RCC 7860 (cell line): ENCODE data around the gene CXCR5.

ENCODE experiments used
- DNase-seq: peaks from one replicate; pipeline ENCODE4 v3.0.0-alpha.2; 2015; ENCODE audit warnings: low spot score
- FAIRE-seq: peaks from 2 replicates; lab custom pipeline; 2012; peaks lifted over from hg19 to GRCh38; lab: Jason Lieb, UNC

CXCR5 gene

GRCh38 chr11:118873804-118874203 is 9.9 kb upstream of the CXCR5 start:
- no peak for DNase-seq
- no peak for FAIRE-seq

DNA sequence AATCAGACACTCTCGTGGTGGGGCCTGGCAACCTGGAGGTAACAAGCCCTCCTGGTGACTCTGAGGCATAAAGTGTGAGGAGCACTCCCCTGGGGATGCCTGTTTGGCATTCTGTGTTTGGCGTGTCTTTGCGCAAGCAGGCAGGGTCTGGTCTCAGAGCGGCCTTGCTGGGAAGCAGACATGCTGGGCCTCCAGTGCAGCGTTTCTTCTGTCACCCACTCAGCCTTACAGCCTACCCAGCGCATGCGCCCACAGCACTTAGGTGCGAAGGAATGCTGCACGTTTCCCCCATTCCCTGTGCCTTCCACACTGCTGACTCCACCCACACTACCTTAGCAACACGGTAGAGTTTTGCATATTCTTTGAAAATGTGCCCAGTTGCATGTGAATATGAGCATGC is 7.4 kb upstream of the CXCR5 start:
- DNase-seq (no peak), FAIRE-seq (no peak)

GRCh38 chr11:118877487-118878162 is 6.1 kb upstream of the CXCR5 start:
- DNase-seq: no peak
- FAIRE-seq: no peak

GRCh38 chr11:118878163-118878563 is 5.5 kb upstream of the CXCR5 start:
- FAIRE-seq (no peak), DNase-seq (no peak)

GRCh38 chr11:118881228-118881627 is 2.5 kb upstream of the CXCR5 start:
- no peak for FAIRE-seq
- DNase-seq: no peak

DNA sequence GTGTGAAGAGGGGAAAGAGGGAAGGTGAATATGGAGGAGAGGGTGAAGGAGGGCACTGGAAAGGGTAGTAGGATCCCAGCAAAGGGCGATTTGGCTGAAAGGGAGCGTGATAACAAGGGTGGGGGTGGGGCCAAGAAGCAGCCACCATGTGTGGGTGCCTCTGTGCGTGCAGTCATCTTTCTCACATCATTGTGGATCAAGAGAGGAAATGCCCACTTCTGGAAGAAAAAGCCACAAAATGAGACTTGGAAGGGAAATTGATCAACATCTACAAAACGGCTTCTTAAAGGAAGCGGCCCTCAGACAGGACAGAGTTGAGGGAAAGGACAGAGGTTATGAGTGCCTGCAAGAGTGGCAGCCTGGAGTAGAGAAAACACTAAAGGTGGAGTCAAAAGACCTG is 1.2 kb upstream of the CXCR5 start:
- FAIRE-seq (no peak), DNase-seq (no peak)

GRCh38 chr11:118883004-118883367 is 706 bp upstream of the CXCR5 start:
- FAIRE-seq (no peak), DNase-seq (no peak)

- FAIRE-seq: no peak
- no peak for DNase-seq
Measured at GRCh38 chr11:118884875-118885274, 1.2 kb downstream of the CXCR5 start.

DNA sequence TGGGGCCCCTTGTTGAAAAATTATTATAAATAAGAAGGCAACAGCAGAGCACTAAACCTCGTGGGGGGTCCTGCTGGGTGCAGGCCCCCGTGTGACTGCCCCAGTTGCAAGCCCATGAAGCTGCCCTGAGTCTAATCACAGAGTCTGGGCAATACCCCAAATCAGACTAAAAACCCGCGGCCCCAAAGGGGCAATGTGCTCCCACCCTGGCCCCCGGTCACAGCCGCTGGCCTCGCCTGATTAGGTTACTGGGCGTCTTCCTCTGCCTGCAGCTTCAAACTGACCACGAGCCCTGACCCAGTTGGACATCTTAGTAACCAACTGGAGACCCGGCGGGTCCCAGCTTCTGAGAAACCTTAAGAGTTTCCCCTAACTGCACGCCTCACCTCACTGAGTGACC is 1.6 kb downstream of the CXCR5 start:
- DNase-seq (no peak), FAIRE-seq (no peak)

GRCh38 chr11:118885831-118886565 is 2.3 kb downstream of the CXCR5 start:
- DNase-seq: no peak
- FAIRE-seq: no peak

- DNase-seq: no peak
- no peak for FAIRE-seq
Measured at GRCh38 chr11:118886681-118887111, 3.0 kb downstream of the CXCR5 start.

GRCh38 chr11:118887206-118887605 is 3.5 kb downstream of the CXCR5 start:
- FAIRE-seq (no peak), DNase-seq (no peak)

- FAIRE-seq (no peak), DNase-seq (no peak)
Measured at GRCh38 chr11:118888398-118888797, 4.7 kb downstream of the CXCR5 start.

DNA sequence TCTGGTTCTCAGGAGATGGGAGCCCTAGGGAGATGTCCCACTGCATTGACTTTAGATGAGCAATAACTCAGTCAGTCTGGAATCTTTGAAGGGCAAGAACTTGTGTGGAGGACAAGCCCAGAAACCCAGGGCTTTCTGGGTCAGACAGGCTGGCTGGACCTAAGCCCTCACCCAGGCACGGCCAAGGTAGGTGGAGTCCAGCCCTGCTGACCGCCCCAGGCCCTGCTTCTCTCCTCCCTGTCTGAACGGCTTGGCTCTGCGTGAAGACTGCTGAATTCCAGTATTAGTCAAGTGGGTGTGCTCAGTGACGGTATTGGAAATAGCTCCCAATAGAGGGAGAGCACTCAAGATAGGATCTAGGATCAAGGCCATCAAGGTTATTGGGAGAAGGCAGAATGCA is 6.1 kb downstream of the CXCR5 start:
- no peak for FAIRE-seq
- DNase-seq: no peak

DNA sequence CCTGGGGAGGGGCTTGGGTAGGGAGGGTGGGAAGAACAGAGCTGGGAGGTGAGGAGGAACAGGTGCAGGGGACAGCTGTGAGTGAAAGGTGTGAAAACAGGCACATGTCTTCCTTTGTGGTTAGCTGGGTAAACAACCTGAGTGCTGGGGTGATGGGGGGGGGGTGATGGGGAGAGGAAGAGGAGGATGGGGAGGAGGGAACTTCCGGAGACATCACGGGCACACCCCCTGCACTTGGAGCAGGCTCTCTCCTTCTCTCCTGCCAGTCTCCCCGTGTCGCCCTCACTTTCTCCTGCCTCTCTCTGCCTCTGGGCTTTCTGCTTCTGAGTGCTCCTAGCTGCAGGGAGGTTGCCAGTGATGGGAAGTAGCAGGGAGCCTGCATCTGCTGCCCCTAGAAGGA is 8.8 kb downstream of the CXCR5 start:
- FAIRE-seq (no peak), DNase-seq (no peak)

DNA sequence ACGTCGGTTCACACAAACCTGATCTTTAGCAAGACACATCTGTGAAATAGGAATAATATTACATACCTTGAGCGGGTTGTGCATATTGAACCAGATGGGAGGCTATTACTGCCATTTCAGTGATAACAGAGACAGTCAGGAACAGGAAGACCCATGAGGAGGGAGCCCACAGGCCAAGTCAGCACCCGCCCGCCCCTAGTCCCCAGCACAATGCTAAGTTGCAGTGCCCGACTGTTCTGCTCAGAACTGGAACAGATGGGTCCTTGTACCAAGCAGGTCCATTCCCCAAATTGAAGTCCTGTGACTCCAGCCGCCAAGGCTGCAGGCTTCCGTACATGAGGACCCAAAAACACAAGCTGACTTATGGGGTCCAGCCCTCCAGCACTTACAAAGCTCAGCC is 9.3 kb downstream of the CXCR5 start:
- FAIRE-seq (no peak), DNase-seq (no peak)

DNA sequence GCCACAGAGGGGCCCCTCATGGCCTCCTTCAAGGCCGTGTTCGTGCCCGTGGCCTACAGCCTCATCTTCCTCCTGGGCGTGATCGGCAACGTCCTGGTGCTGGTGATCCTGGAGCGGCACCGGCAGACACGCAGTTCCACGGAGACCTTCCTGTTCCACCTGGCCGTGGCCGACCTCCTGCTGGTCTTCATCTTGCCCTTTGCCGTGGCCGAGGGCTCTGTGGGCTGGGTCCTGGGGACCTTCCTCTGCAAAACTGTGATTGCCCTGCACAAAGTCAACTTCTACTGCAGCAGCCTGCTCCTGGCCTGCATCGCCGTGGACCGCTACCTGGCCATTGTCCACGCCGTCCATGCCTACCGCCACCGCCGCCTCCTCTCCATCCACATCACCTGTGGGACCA is 10.0 kb downstream of the CXCR5 start:
- no peak for DNase-seq
- no peak for FAIRE-seq

DNA sequence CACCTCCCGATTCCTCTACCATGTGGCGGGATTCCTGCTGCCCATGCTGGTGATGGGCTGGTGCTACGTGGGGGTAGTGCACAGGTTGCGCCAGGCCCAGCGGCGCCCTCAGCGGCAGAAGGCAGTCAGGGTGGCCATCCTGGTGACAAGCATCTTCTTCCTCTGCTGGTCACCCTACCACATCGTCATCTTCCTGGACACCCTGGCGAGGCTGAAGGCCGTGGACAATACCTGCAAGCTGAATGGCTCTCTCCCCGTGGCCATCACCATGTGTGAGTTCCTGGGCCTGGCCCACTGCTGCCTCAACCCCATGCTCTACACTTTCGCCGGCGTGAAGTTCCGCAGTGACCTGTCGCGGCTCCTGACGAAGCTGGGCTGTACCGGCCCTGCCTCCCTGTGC is 10.5 kb downstream of the CXCR5 start:
- no peak for FAIRE-seq

GRCh38 chr11:118895093-118896039 is 11.7 kb downstream of the CXCR5 start:
- DNase-seq (no peak), FAIRE-seq (no peak)

More for the DNA sequence above, 10.5 kb downstream of the CXCR5 start:
- DNase-seq: no peak

- DNase-seq: no peak
- FAIRE-seq: no peak
Measured at GRCh38 chr11:118896472-118896913, 12.8 kb downstream of the CXCR5 start.

- no peak for DNase-seq
- FAIRE-seq: no peak
Measured at GRCh38 chr11:118896921-118897591, 13.4 kb downstream of the CXCR5 start.
